K562 (cell line): Measurements from ENCODE around the gene MALAT1. TPM values are rescaled to one million over a fixed set of nuclear protein-coding genes. Genes with fewer than 3 reads are reported as not detected.

Experiments
- BACH1 ChIP-seq: fragments of 200-800 bp; sonication (Bioruptor generic); IDR thresholded peaks from 2 replicates; pipeline ENCODE4 v1.6.1; 2016; ENCODE audit warnings: missing genetic modification characterization, missing compliant biosample characterization
- DLX4 ChIP-seq: fragments of 250-450 bp; sonication (Bioruptor Pico); IDR thresholded peaks from 2 replicates; pipeline ENCODE4 v1.6.1; 2021; ENCODE audit warnings: mild to moderate bottlenecking
- DMBX1 ChIP-seq: fragments of 250-450 bp; sonication (Bioruptor Pico); IDR thresholded peaks from 2 replicates; pipeline ENCODE4 v1.8.0; 2022; ENCODE audit warnings: inconsistent platforms, mild to moderate bottlenecking, moderate library complexity, borderline replicate concordance
- GTF2B ChIP-seq: IDR thresholded peaks from 2 replicates; pipeline ENCODE4 v1.6.1; 2011; ENCODE audit not compliant: insufficient read length; ENCODE audit errors: extremely low read depth
- HNRNPLL ChIP-seq: fragments of 200-400 bp; formaldehyde crosslinking; IDR thresholded peaks from 2 replicates; pipeline ENCODE4 v1.6.1; 2017; ENCODE audit warnings: low read length, low read depth, mild to moderate bottlenecking; ENCODE audit not compliant: poor library complexity, severe bottlenecking
- MBD1 ChIP-seq: fragments of 250-450 bp; sonication (Bioruptor Pico); IDR thresholded peaks from 2 replicates; pipeline ENCODE4 v1.8.0; 2022; ENCODE audit warnings: inconsistent platforms
- PATZ1 ChIP-seq: fragments of 250-450 bp; sonication (Bioruptor Pico); IDR thresholded peaks from 2 replicates; pipeline ENCODE4 v1.5.0; 2020; ENCODE audit warnings: mild to moderate bottlenecking, borderline replicate concordance
- POLR3A ChIP-seq: IDR thresholded peaks from 2 replicates; pipeline ENCODE4 v1.6.1; 2011; ENCODE audit warnings: borderline replicate concordance, mild to moderate bottlenecking, moderate library complexity; ENCODE audit not compliant: insufficient read length, insufficient read depth; ENCODE audit errors: extremely low read depth
- RBM25 ChIP-seq: fragments of 200-400 bp; formaldehyde crosslinking; IDR thresholded peaks from 2 replicates; pipeline ENCODE4 v1.6.1; 2018; ENCODE audit warnings: low read length, low read depth, moderate library complexity; ENCODE audit not compliant: severe bottlenecking
- SMARCA5 ChIP-seq: fragments of 450-650 bp; IDR thresholded peaks from 2 replicates; pipeline ENCODE4 v1.6.1; 2016
- TFAP4 ChIP-seq: sonication (generic); formaldehyde crosslinking; IDR thresholded peaks from 2 replicates; pipeline ENCODE4 v1.8.0; 2022; ENCODE audit warnings: missing genetic modification reagents, mild to moderate bottlenecking, moderate library complexity, borderline replicate concordance
- ZKSCAN1 ChIP-seq: fragments of 150-350 bp; IDR thresholded peaks from 2 replicates; pipeline ENCODE4 v1.6.1; 2016; ENCODE audit warnings: low read depth, low read length
- ZNF609 ChIP-seq: sonication (generic); formaldehyde crosslinking; IDR thresholded peaks from 2 replicates; pipeline ENCODE4 v1.8.1; 2023; ENCODE audit warnings: missing genetic modification reagents, mild to moderate bottlenecking, borderline replicate concordance
- polyA plus RNA-seq, 8 experiments: library from polyadenylated mRNA; depleted of rRNA in 4 of 8; stranded (reverse) in 5 of 8; unstranded in 3 of 8; fragments of >200 nt; fragmentation: Nextera tagmentation in 2 of 8; fragmentation: Illumina TruSeq in 1 of 8; extraction: Ambion mirVana in 2 of 8; extraction: Trizol in 1 of 8; gene quantifications; 2 replicates each; pipeline versions ENCODE4 v1.2.1 to v1.2.3, GENCODE V29; 2011 to 2014; ENCODE audit warnings: inconsistent platforms in 1 of 8, missing spikeins in 1 of 8
- total RNA-seq, 7 experiments: library from RNA; depleted of rRNA in 6 of 7; stranded (reverse); fragments of >200 nt in 6 of 7; fragmentation: Illumina TruSeq in 2 of 7; extraction: Trizol in 2 of 7; gene quantifications; 2 replicates each; pipeline versions ENCODE4 v1.2.1 to v1.2.3, GENCODE V29; 2011 to 2021; ENCODE audit warnings: low replicate concordance in 1 of 7

MALAT1 gene
- total and polyA plus RNA-seq, 9 of the 15 experiments (the other 6 are each of a cell fraction or from before 2014, with no cell fraction given) = 363 to 8,715 (median 2,351) TPM

GRCh38 chr11:65505466-65506289, 6.8 kb downstream of the MALAT1 start (continued):
- TF ChIP-seq TFAP4 (CRISPR knock-in tag) (peak; percentile 50), RBM25 (no peak), HNRNPLL (no peak), POLR3A (no peak), GTF2B (no peak), SMARCA5 (no peak), DMBX1 (CRISPR knock-in tag) (no peak), DLX4 (peak; percentile 79; the same call in 1 of the 2 replicates), ZNF609 (CRISPR knock-in tag) (0 out of 2 replicates have a peak, but pooled peaks have one; percentile 50), ZKSCAN1 (no peak), MBD1 (no peak), BACH1 (tag) (peak; percentile 47; the same call in 1 of the 2 replicates), PATZ1 (CRISPR knock-in tag) (peak; percentile 24; the same call in 1 of the 2 replicates)
